HL-60/S4 treated with phorbol 12-myristate 13-acetate at 8.2 ng/mL for 4 days and 3 days (cell line): ENCODE data around the gene PROSER2.

Experiments
- in situ Hi-C: fragments of 300-500 bp; cut with MboI; formaldehyde crosslinking; loops from 2 replicates; pipeline ENCODE4 v1.15.0; 2022; ENCODE audit warnings: low sequenced_read_pairs

The PROSER2 gene

DNA sequence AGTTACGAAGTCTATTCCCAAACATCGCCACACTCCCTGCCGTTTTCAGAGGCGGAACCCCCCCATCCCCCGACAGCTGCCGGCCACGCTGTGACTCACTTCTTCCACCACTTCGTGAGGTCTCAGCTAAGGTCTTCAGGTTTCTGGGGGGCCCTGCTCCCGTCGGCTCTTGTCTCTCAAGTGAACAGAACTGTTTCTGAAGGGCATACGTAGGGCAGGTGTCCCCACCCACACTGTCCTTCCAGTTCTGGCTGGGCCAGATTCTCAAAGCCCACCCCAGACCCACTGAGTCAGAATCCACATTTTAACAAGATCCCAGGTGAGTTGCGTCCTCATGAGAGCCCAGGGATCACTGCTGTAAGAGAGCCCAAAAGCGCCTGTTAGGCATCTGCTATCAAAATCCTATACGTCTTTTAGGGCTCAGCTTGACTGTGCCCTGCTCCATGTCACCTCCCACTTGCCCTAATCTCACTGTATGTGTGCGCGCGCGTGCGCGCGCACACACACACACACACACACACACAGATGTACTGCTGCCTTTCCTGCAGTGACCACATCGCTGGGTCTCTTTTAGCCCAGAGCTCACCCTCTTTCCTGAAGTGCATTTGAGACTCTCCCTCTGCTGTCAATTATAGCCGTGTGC, 78.8 kb downstream of the PROSER2 start:
- in situ Hi-C loops = no loop called here

GRCh38 chr10:11902646-11903045, 79.5 kb downstream of the PROSER2 start:
- in situ Hi-C loops = no loop called here

DNA sequence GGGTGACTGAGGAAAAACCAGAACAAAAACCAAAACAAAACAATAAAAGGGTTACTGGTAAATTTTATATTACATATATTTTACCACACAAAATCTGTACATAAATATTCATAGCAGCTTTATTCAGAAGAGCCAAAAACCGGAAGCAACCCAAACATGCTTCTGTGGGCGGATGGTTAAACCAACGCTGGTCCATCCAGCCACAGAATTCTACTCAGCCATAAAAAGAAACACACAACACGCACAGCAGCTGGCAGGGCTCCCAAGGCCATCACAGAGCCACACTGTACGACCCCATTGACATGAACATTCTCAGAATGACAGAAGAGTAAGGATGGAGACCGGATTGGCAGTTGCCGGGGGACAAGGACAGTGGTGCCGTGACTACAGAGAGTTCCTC, 83.6 kb downstream of the PROSER2 start:
- in situ Hi-C loops = no loop called here

GRCh38 chr10:11907914-11908313, 84.8 kb downstream of the PROSER2 start:
- in situ Hi-C loops = no loop called here

DNA sequence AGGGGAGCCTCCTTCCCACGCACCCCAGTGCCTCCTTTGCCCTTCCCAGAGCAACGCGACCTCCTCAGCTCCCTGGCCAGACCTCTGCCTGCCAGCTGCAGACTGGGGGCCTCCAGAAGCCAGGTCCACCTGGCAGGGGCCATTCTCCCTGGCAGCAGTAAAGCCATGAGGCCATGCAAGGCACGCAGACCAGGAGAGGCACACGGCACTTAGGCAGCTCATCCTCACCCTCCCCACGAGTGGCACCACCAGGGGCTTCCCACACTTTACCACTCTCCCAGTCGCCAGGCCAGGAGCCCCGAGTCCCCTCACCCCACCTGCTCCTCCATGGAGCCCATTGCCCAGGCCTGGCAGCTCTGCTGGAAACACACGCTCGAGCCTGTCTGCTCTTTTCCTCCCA, 85.4 kb downstream of the PROSER2 start:
- in situ Hi-C loops = no loop called here

DNA sequence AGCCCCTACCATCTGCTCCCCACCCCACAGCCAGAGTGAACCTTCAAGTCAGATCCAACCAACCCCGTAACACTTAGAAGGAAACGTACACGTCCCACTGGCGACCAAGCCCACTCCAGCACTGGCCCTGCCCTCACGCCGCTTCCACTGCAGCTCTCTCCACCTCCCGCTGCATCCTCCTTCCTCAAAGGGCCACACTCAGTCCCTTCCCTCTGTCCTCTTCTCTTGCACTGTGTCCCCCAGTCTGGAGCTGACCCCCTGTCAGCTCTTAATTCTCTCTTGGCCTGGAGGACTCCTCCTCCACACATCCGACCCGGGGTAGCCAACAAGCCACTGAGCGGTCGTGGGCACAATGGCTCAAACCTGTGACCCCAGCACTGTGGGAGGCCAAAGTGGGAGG, 85.8 kb downstream of the PROSER2 start:
- in situ Hi-C loops = no loop called here

DNA sequence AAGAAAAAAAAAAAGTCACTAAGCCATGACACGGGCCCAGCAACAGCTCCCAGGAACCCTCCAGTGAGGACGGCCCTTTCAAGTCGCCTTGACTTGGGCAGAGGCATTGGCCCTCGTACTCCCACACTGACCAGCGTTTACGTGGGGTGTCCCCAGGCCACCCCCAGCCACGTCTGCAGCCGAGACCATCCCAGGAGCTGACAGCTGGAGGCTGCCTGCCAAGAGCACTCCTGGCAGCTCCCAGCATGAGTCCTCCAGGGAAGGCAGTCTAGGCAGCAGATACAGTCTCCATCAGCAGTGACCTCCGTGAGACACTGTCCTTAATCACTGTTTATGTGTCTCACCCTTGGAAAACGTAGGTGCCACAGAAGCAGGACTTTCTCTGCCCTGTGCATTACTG, 86.5 kb downstream of the PROSER2 start:
- in situ Hi-C loops = no loop called here

DNA sequence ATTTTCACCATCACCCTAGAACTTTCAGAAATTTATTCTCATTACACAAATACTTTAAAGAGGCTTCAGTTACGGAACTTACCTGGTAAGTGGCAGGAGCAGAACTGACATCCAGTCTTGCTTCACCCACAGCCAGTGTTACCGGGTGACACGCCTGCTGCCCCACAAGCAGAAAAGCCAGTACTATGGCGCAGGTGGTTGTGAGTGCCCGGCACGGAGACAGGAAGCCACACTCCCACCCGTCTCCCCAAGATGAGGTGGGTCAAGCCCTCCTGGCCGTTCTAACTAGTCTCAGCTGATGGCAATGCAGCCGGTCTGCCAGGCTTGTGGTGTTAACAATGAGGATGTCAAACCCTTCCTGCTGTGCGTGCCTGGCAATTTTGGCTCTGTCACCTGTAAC, 86.9 kb downstream of the PROSER2 start:
- in situ Hi-C loops = no loop called here

- in situ Hi-C loops = no loop called here
Measured at GRCh38 chr10:11913079-11913641, 90.0 kb downstream of the PROSER2 start.

DNA sequence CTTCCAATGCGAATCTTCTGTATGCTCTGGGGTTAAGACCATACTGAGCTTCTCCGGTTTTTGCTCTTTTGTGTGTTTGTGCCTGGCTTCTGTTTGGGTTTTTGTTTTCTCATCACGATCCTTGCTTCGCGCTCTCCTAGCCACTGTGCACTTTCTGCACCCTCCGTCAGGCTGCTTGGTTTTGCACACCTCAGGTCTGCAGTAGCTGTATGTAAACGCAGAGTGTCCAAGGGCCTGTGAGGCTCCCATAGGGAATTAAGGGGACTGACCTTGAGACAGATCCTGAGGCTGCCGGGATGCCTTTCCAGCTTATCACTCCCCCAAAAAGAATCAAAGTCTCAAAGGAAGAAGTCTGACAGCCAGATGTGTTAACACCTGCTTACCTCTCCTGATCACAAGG, 95.2 kb downstream of the PROSER2 start:
- in situ Hi-C loops = no loop called here

- in situ Hi-C loops = no loop called here
Measured at GRCh38 chr10:11919271-11919670, 96.1 kb downstream of the PROSER2 start.
